K562 (cell line): ENCODE data around the gene PRPSAP1. TPM values are rescaled to one million over a fixed set of nuclear protein-coding genes. Genes with fewer than 3 reads are reported as not detected.
A peak's percentile ranks its signal among the peaks of the same experiment; 100 is the strongest.

Source experiments
- ARID3A ChIP-seq: IDR thresholded peaks from 2 replicates; pipeline ENCODE4 v1.6.1; 2012; ENCODE audit warnings: low read depth, low read length, improper control_type of control experiment, borderline replicate concordance
- KAT2B ChIP-seq: IDR thresholded peaks from one replicate; pipeline ENCODE4 v1.6.1; 2012; ENCODE audit warnings: low read depth, mild to moderate bottlenecking, control low read depth, inconsistent platforms, low read length, moderate library complexity
- MGA ChIP-seq: fragments of 450-650 bp; IDR thresholded peaks from 2 replicates; pipeline ENCODE4 v1.6.1; 2016; ENCODE audit warnings: mild to moderate bottlenecking, moderate library complexity
- MYBL2 ChIP-seq, 2 experiments: fragments of 450-650 bp in 1 of 2; sonication (generic) in 1 of 2; formaldehyde crosslinking in 1 of 2; IDR thresholded peaks; 2 replicates each; pipeline versions ENCODE4 v1.6.1 to v1.8.1; 2017 to 2022; ENCODE audit warnings: borderline replicate concordance in 1 of 2, inconsistent platforms in 1 of 2, low read depth in 1 of 2, mild to moderate bottlenecking in 1 of 2, missing genetic modification reagents in 1 of 2, moderate library complexity in 1 of 2
- PHB ChIP-seq: fragments of 250-450 bp; sonication (Bioruptor Pico); IDR thresholded peaks from 2 replicates; pipeline ENCODE4 v1.5.0; 2021
- RERE ChIP-seq: sonication (generic); formaldehyde crosslinking; IDR thresholded peaks from 2 replicates; pipeline ENCODE4 v1.8.0; 2023; ENCODE audit warnings: missing genetic modification reagents, mild to moderate bottlenecking, borderline replicate concordance
- polyA plus RNA-seq, 8 experiments: library from polyadenylated mRNA; depleted of rRNA in 4 of 8; stranded (reverse) in 5 of 8; unstranded in 3 of 8; fragments of >200 nt; fragmentation: Nextera tagmentation in 2 of 8; fragmentation: Illumina TruSeq in 1 of 8; extraction: Ambion mirVana in 2 of 8; extraction: Trizol in 1 of 8; gene quantifications; 2 replicates each; pipeline versions ENCODE4 v1.2.1 to v1.2.3, GENCODE V29; 2011 to 2014; ENCODE audit warnings: inconsistent platforms in 1 of 8, missing spikeins in 1 of 8
- total RNA-seq, 7 experiments: library from RNA; depleted of rRNA in 6 of 7; stranded (reverse); fragments of >200 nt in 6 of 7; fragmentation: Illumina TruSeq in 2 of 7; extraction: Trizol in 2 of 7; gene quantifications; 2 replicates each; pipeline versions ENCODE4 v1.2.1 to v1.2.3, GENCODE V29; 2011 to 2021; ENCODE audit warnings: low replicate concordance in 1 of 7

The PRPSAP1 gene
- total and polyA plus RNA-seq, 9 of the 15 experiments (the other 6 are each of a cell fraction or from before 2014, with no cell fraction given) = 21.9 to 77.1 (median 40.8) TPM

GRCh38 chr17:76353599-76354316 lies at the start of gene PRPSAP1 (continued):
- TF ChIP-seq MGA (peak; percentile 48), RERE (CRISPR knock-in tag) (no peak; the same call in 1 of the 2 replicates), KAT2B (no peak), PHB (CRISPR knock-in tag) (no peak), MYBL2 (IDR thresholded peaks at IDR 0.05; ENCODE audit: low read depth) (peak; percentile 85), MYBL2 (CRISPR knock-in tag; IDR thresholded peaks at IDR 0.05; ENCODE audit: borderline replicate concordance) (no peak), ARID3A (no peak)
